A549 (cell line): ENCODE measurements around the gene MADD. TPM values are rescaled to one million over a fixed set of nuclear protein-coding genes. Genes with fewer than 3 reads are reported as not detected.

ENCODE experiments used
- ATAC-seq, 2 experiments: fragments of 200-7000 bp in 1 of 2; fragments of >200 bp in 1 of 2; cut with Nextera tagmentation in 1 of 2; cut with Tn5 transposase in 1 of 2; 3 replicates each; pipeline versions ENCODE4 v1.8.0 to v1.9.1; 2018 to 2020; ENCODE audit warnings: mild to moderate bottlenecking in 1 of 2, moderate library complexity in 1 of 2
- CTCF ChIA-PET: fragments of 300-600 bp; sonication (Branson Sonifier 250); formaldehyde crosslinking; extraction: SDS; loops from one replicate; lab custom pipeline; 2021; ENCODE audit warnings: antibody characterized with exemption, inconsistent platforms; lab: Yijun Ruan, JAX
- POLR2A ChIA-PET: fragments of 350-600 bp; formaldehyde crosslinking; extraction: SDS; loops from one replicate; lab custom pipeline; 2021; ENCODE audit warnings: antibody characterized with exemption, inconsistent platforms; lab: Yijun Ruan, JAX
- DNase-seq, 2 experiments: peaks; one replicate each; pipeline versions ENCODE4 v3.0.0 to v3.0.0-alpha.2; 2011 to 2016; ENCODE audit warnings: low read depth in 1 of 2, low spot score in 1 of 2
- FAIRE-seq: peaks from 2 replicates; lab custom pipeline; 2011; peaks lifted over from hg19 to GRCh38; lab: Jason Lieb, UNC
- H3K27ac ChIP-seq, 2 experiments: fragments of >200 bp; sonication (Bioruptor Twin); formaldehyde crosslinking; 3 replicates each; pipeline ENCODE4 v1.5.1; 2016 to 2017
- H3K4me1 ChIP-seq: fragments of >200 bp; sonication (Bioruptor Twin); formaldehyde crosslinking; 3 replicates; pipeline ENCODE4 v1.6.1; 2016
- H3K4me2 ChIP-seq: fragments of >200 bp; sonication (Bioruptor Twin); formaldehyde crosslinking; 3 replicates; pipeline ENCODE4 v1.6.1; 2016
- H3K4me3 ChIP-seq: fragments of >200 bp; sonication (Bioruptor Twin); formaldehyde crosslinking; 3 replicates; pipeline ENCODE4 v1.5.1; 2016
- H3K9me3 ChIP-seq: fragments of >200 bp; sonication (Bioruptor Twin); formaldehyde crosslinking; 3 replicates; pipeline ENCODE4 v1.6.1; 2016
- ATOH8 ChIP-seq: fragments of 250-450 bp; sonication (Bioruptor Pico); IDR thresholded peaks from 2 replicates; pipeline ENCODE4 v1.5.0; 2020; ENCODE audit warnings: low read depth, mild to moderate bottlenecking, moderate library complexity
- BHLHE40 ChIP-seq: IDR thresholded peaks from 2 replicates; pipeline ENCODE4 v1.6.1; 2012; ENCODE audit warnings: low read depth, low read length, inconsistent platforms
- CBX2 ChIP-seq: fragments of 200-600 bp; sonication (generic); IDR thresholded peaks from 2 replicates; pipeline ENCODE4 v1.6.1; 2016; ENCODE audit warnings: low read depth, mild to moderate bottlenecking, borderline replicate concordance
- CBX8 ChIP-seq: fragments of 200-600 bp; sonication (generic); IDR thresholded peaks from 2 replicates; pipeline ENCODE4 v1.6.1; 2016
- CEBPB ChIP-seq, 2 experiments: fragments of >200 bp in 1 of 2; sonication (Bioruptor Twin) in 1 of 2; formaldehyde crosslinking in 1 of 2; IDR thresholded peaks; 2 replicates each; pipeline ENCODE4 v1.6.1; 2012 to 2016
- CHD2 ChIP-seq: fragments of 150-350 bp; IDR thresholded peaks from 2 replicates; pipeline ENCODE4 v1.6.1; 2014; ENCODE audit warnings: low read length; ENCODE audit not compliant: partially characterized antibody
- EHMT2 ChIP-seq: fragments of 200-600 bp; sonication (generic); IDR thresholded peaks from 2 replicates; pipeline ENCODE4 v1.6.1; 2016; ENCODE audit warnings: antibody characterized with exemption, low read depth, mild to moderate bottlenecking, moderate library complexity
- ELK1 ChIP-seq: fragments of 150-350 bp; IDR thresholded peaks from 2 replicates; pipeline ENCODE4 v1.6.1; 2014; ENCODE audit warnings: low read depth, mild to moderate bottlenecking, low read length
- EP300 ChIP-seq, 2 experiments: fragments of >200 bp; sonication (Bioruptor Twin); formaldehyde crosslinking; IDR thresholded peaks; 2 replicates in 1 of 2; 3 replicates in 1 of 2; pipeline ENCODE4 v1.6.1; 2016 to 2017
- FOSB ChIP-seq: fragments of 250-450 bp; sonication (Bioruptor Pico); IDR thresholded peaks from 2 replicates; pipeline ENCODE4 v1.5.0; 2020; ENCODE audit warnings: mild to moderate bottlenecking, moderate library complexity
- FOSL2 ChIP-seq, 2 experiments: fragments of 450-650 bp in 1 of 2; fragments of >200 bp in 1 of 2; sonication (Bioruptor Twin) in 1 of 2; formaldehyde crosslinking; IDR thresholded peaks; 2 replicates each; pipeline versions ENCODE4 v1.5.0 to v1.6.1; 2016 to 2020; ENCODE audit warnings: mild to moderate bottlenecking in 1 of 2, moderate library complexity in 1 of 2
- GATA3 ChIP-seq: IDR thresholded peaks from 2 replicates; pipeline ENCODE4 v1.6.1; 2012; ENCODE audit warnings: borderline replicate concordance
- HDAC2 ChIP-seq: fragments of 200-600 bp; sonication (generic); IDR thresholded peaks from 2 replicates; pipeline ENCODE4 v1.6.1; 2016
- HEYL ChIP-seq: fragments of 250-450 bp; sonication (Bioruptor Pico); IDR thresholded peaks from 2 replicates; pipeline ENCODE4 v1.8.0; 2021; ENCODE audit warnings: mild to moderate bottlenecking, moderate library complexity
- HMGXB4 ChIP-seq: fragments of 250-450 bp; sonication (Bioruptor Pico); IDR thresholded peaks from 2 replicates; pipeline ENCODE4 v1.5.0; 2021; ENCODE audit warnings: mild to moderate bottlenecking, moderate library complexity, borderline replicate concordance
- HOXA7 ChIP-seq: fragments of 250-450 bp; sonication (Bioruptor Pico); IDR thresholded peaks from 2 replicates; pipeline ENCODE4 v1.5.0; 2020; ENCODE audit warnings: mild to moderate bottlenecking, moderate library complexity
- HOXB5 ChIP-seq: fragments of 250-450 bp; sonication (Bioruptor Pico); IDR thresholded peaks from 2 replicates; pipeline ENCODE4 v1.5.0; 2020; ENCODE audit warnings: mild to moderate bottlenecking, moderate library complexity
- JUN ChIP-seq, 2 experiments: fragments of >200 bp; sonication (Bioruptor Twin); formaldehyde crosslinking; IDR thresholded peaks; 2 replicates in 1 of 2; 3 replicates in 1 of 2; pipeline ENCODE4 v1.6.1; 2016 to 2017
- JUNB ChIP-seq: fragments of >200 bp; sonication (Bioruptor Twin); formaldehyde crosslinking; IDR thresholded peaks from 2 replicates; pipeline ENCODE4 v1.6.1; 2016
- KDM1A ChIP-seq: fragments of 200-600 bp; sonication (generic); IDR thresholded peaks from 2 replicates; pipeline ENCODE4 v1.6.1; 2016; ENCODE audit warnings: low read depth, mild to moderate bottlenecking
- MAFK ChIP-seq: fragments of 450-650 bp; IDR thresholded peaks from 2 replicates; pipeline ENCODE4 v1.6.1; 2014; ENCODE audit not compliant: partially characterized antibody
- MAX ChIP-seq: IDR thresholded peaks from 2 replicates; pipeline ENCODE4 v1.6.1; 2012
- MYC ChIP-seq: IDR thresholded peaks from 2 replicates; pipeline ENCODE4 v1.6.1; 2012; ENCODE audit warnings: mild to moderate bottlenecking, inconsistent platforms, low read length, improper control_type of control experiment, borderline replicate concordance
- NFE2L2 ChIP-seq: fragments of 150-350 bp; conservative IDR thresholded peaks from 2 replicates; pipeline ENCODE4 v1.6.1; 2014; ENCODE audit warnings: low read length
- NR3C1 ChIP-seq: fragments of >200 bp; sonication (Bioruptor Twin); formaldehyde crosslinking; IDR thresholded peaks from 3 replicates; pipeline ENCODE4 v1.6.1; 2017
- PHF8 ChIP-seq: fragments of 200-600 bp; sonication (generic); IDR thresholded peaks from 2 replicates; pipeline ENCODE4 v1.6.1; 2016; ENCODE audit warnings: low read depth, mild to moderate bottlenecking, antibody characterized with exemption, moderate library complexity, borderline replicate concordance
- POLR2AphosphoS2 ChIP-seq: conservative IDR thresholded peaks from 2 replicates; pipeline ENCODE4 v1.6.1; 2012; ENCODE audit warnings: low read length, improper control_type of control experiment, inconsistent platforms
- REST ChIP-seq: fragments of 200-600 bp; sonication (generic); IDR thresholded peaks from 2 replicates; pipeline ENCODE4 v1.6.1; 2016; ENCODE audit warnings: antibody characterized with exemption, mild to moderate bottlenecking, moderate library complexity
- RFX5 ChIP-seq: fragments of 450-650 bp; IDR thresholded peaks from 2 replicates; pipeline ENCODE4 v1.7.1; 2014; ENCODE audit warnings: antibody characterized with exemption, mild to moderate bottlenecking, moderate library complexity
- SMC3 ChIP-seq: fragments of >200 bp; sonication (Bioruptor Twin); formaldehyde crosslinking; IDR thresholded peaks from 3 replicates; pipeline ENCODE4 v1.6.1; 2018; ENCODE audit warnings: inconsistent platforms
- ZC3H11A ChIP-seq: fragments of 450-650 bp; IDR thresholded peaks from 2 replicates; pipeline ENCODE4 v1.6.1; 2014; ENCODE audit warnings: antibody characterized with exemption, mild to moderate bottlenecking
- ZFP36 ChIP-seq: fragments of 450-650 bp; IDR thresholded peaks from 2 replicates; pipeline ENCODE4 v1.6.1; 2014; ENCODE audit warnings: borderline replicate concordance; ENCODE audit not compliant: partially characterized antibody
- ZSCAN20 ChIP-seq: fragments of 250-450 bp; sonication (Bioruptor Pico); IDR thresholded peaks from 2 replicates; pipeline ENCODE4 v1.8.0; 2022; ENCODE audit warnings: mild to moderate bottlenecking, moderate library complexity
- WGBS: methylation state at CpG from one replicate; pipeline ENCODE4 v1.1.6; 2017; ENCODE audit errors: missing lambda C conversion rate; 5-methylcytosine and 5-hydroxymethylcytosine counted together
- polyA minus RNA-seq: library from RNA; depleted of rRNA, polyadenylated mRNA; stranded (reverse); fragments of >200 nt; gene quantifications from 2 replicates; pipeline ENCODE4 v1.2.3, GENCODE V29; 2011; rRNA and poly(A)+ RNA removed
- polyA plus RNA-seq, 4 experiments: library from polyadenylated mRNA; depleted of rRNA in 3 of 4; stranded (reverse); fragments of >200 nt; fragmentation: RNase III in 1 of 4; extraction: RNeasy Plus Mini Kit Qiagen cat#74134 plus additional on column Dnase treatment in 1 of 4; gene quantifications; 2 replicates in 3 of 4; 3 replicates in 1 of 4; pipeline ENCODE4 v1.2.3, GENCODE V29; 2011 to 2017
- TF ChIP-seq, protein P1 (sequence below): IDR thresholded peaks from 2 replicates; pipeline ENCODE4 v1.6.1; 2012; ENCODE audit warnings: low read depth, borderline replicate concordance

MADD gene
- polyA plus RNA-seq (2011; rRNA removed) (16.7 and 46.2 TPM in 2 replicates), polyA plus RNA-seq (2017; fragmentation: RNase III; extraction: RNeasy Plus Mini Kit Qiagen cat#74134 plus additional on column Dnase treatment) (22.4 to 25.2 TPM (median 24.0 TPM) in 3 replicates), polyA minus RNA-seq (62.9 and 69.4 TPM in 2 replicates)
- polyA plus RNA-seq (2012; cell fraction: cytosol; rRNA removed): 17.1 and 17.4 TPM in 2 replicates
- 51.1 and 76.1 TPM in 2 replicates for polyA plus RNA-seq (2012; cell fraction: nucleus; rRNA removed)

- Histone ChIP-seq H3K4me3 (peak within 1 kb of the TSS; percentile 72), H3K4me2 (peak within 1 kb of the TSS; percentile 97), H3K4me1 (peaks cover 30% of the 10 kb centered on the region), H3K27ac (peak within 1 kb of the TSS; percentile 95 to 99), H3K9me3 (no peaks in the 10 kb centered on the region)
- CTCF ChIA-PET: interaction anchor here (1.4 to 3.9 kb wide), 4 partner anchors 21 to 91 kb away, joined by 4 to 30 read pairs (median 6); partner anchors contain the start of gene ACP2
- no CpG with 5 or more reads among the region's 57 CpGs for WGBS
- peak; percentile 86 to 92 for ATAC-seq
- POLR2A ChIA-PET: interaction anchor here (0.9 to 1.6 kb wide), 3 partner anchors 23 to 85 kb away, joined by 3 to 6 read pairs (median 6); no protein-coding TSS in a partner anchor
- FAIRE-seq: no peak
- peak; percentile 80 to 89 for DNase-seq
- TF ChIP-seq JUN (IDR thresholded peaks at IDR 0.05) (peak; percentile 14 to 73; a peak in 3 of 5 replicates), HMGXB4 (no peak), FOSL2 (IDR thresholded peaks at IDR 0.05) (no peak), FOSL2 (CRISPR knock-in tag; IDR thresholded peaks at IDR 0.05) (no peak), NR3C1 (no peak), CBX8 (no peak), EP300 (IDR thresholded peaks at IDR 0.05) (no peak), HEYL (CRISPR knock-in tag) (no peak), REST (no peak), CEBPB (IDR thresholded peaks at IDR 0.05) (no peak), EHMT2 (no peak), GATA3 (peak; percentile 40; the same call in 1 of the 2 replicates), POLR2AphosphoS2 (no peak), NFE2L2 (no peak), MAX (no peak), ZSCAN20 (CRISPR knock-in tag) (no peak), ZFP36 (no peak), MAFK (no peak), ZC3H11A (no peak), ELK1 (no peak), CHD2 (no peak), HDAC2 (no peak), PHF8 (peak; percentile 43), FOSB (CRISPR knock-in tag) (no peak), RFX5 (no peak), SMC3 (0 out of 3 replicates have a peak, but pooled peaks have one; percentile 23), JUNB (no peak), ATOH8 (CRISPR knock-in tag) (no peak), HOXA7 (CRISPR knock-in tag) (no peak), BHLHE40 (peak; percentile 4; the same call in 1 of the 2 replicates), KDM1A (no peak), HOXB5 (CRISPR knock-in tag) (no peak), CBX2 (no peak), MYC (no peak)
- TF ChIP-seq, protein P1, sequence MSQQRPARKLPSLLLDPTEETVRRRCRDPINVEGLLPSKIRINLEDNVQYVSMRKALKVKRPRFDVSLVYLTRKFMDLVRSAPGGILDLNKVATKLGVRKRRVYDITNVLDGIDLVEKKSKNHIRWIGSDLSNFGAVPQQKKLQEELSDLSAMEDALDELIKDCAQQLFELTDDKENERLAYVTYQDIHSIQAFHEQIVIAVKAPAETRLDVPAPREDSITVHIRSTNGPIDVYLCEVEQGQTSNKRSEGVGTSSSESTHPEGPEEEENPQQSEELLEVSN: no peak; the same call in 1 of the 2 replicates
These were observed at the start of gene MADD for GRCh38 chr11:47269829-47270305. Gene MADD (plus strand): TSS chr11:47270133.
